GM12872 (cell line): ENCODE measurements around the gene KCNN4.

ENCODE experiments used
- CTCF ChIP-seq: IDR thresholded peaks from 3 replicates; pipeline ENCODE4 v1.5.1; 2011; ENCODE audit warnings: low read depth, mild to moderate bottlenecking, low read length, moderate library complexity; ENCODE audit not compliant: insufficient read depth

The KCNN4 gene

GRCh38 chr19:43765109-43765876 lies 15.5 kb downstream of the KCNN4 start:
- no peak for TF ChIP-seq CTCF

- TF ChIP-seq CTCF = no peak
Observed at GRCh38 chr19:43763473-43763939, 17.3 kb downstream of the KCNN4 start.

GRCh38 chr19:43762814-43763213 lies 18.0 kb downstream of the KCNN4 start:
- TF ChIP-seq CTCF = no peak

- TF ChIP-seq CTCF = no peak
Observed at GRCh38 chr19:43760941-43761340, 19.8 kb downstream of the KCNN4 start.

GRCh38 chr19:43759515-43759914 lies 21.3 kb downstream of the KCNN4 start:
- peak; percentile 67 for TF ChIP-seq CTCF

- no peak for TF ChIP-seq CTCF
Observed at GRCh38 chr19:43755256-43755801, 25.4 kb downstream of the KCNN4 start.

GRCh38 chr19:43754503-43755255 lies 26.1 kb downstream of the KCNN4 start, which contains the start of gene SMG9:
Gene SMG9, minus strand, starts transcription at chr19:43754962. Its CDS starts 4,221 bp downstream, at chr19:43750741.
- no peak for TF ChIP-seq CTCF
